Measurements from ENCODE around the gene CLDN34.

Gene CLDN34

GRCh38 chrX:10004832-10005475, 37.8 kb downstream of the CLDN34 start:
- H3K27me3 ChIP-seq: no peaks in the 10 kb centered on the region
- H3K27ac ChIP-seq: no peak overlapping the region
- peaks cover 0 to 7% (median 1%) of the 10 kb centered on the region in 4 donors for H3K4me1 ChIP-seq
- intact Hi-C loops (cut with DNase I; ENCODE audit: low total_unique reads): no loop called here
- H3K36me3 ChIP-seq: no peaks in the 10 kb centered on the region
- no peaks in the 10 kb centered on the region for H3K9me3 ChIP-seq
- TF ChIP-seq CTCF (IDR thresholded peaks at IDR 0.05): no peak
- H3K4me3 ChIP-seq: no peak overlapping the region
- DNase-seq: no peak

GRCh38 chrX:10006086-10006485, 38.9 kb downstream of the CLDN34 start:
- Histone ChIP-seq H3K4me3 (no peak overlapping the region), H3K36me3 (no peaks in the 10 kb centered on the region), H3K9me3 (no peaks in the 10 kb centered on the region), H3K27ac (no peak overlapping the region), H3K27me3 (no peaks in the 10 kb centered on the region), H3K4me1 (peaks cover 0 to 7% (median 3%) of the 10 kb centered on the region in 4 donors)
- intact Hi-C loops (cut with DNase I; ENCODE audit: low total_unique reads): no loop called here
- no peak for TF ChIP-seq CTCF (IDR thresholded peaks at IDR 0.05)
- DNase-seq: no peak

GRCh38 chrX:10006770-10007169, 39.6 kb downstream of the CLDN34 start:
- H3K27ac ChIP-seq: no peak overlapping the region
- no peaks in the 10 kb centered on the region for H3K27me3 ChIP-seq
- H3K36me3 ChIP-seq: no peaks in the 10 kb centered on the region
- TF ChIP-seq CTCF (IDR thresholded peaks at IDR 0.05): no peak
- intact Hi-C loops (cut with DNase I; ENCODE audit: low total_unique reads): no loop called here
- no peak for DNase-seq
- H3K4me3 ChIP-seq: no peak overlapping the region
- H3K4me1 ChIP-seq: peaks cover 0 to 7% (median 3%) of the 10 kb centered on the region in 4 donors
- no peaks in the 10 kb centered on the region for H3K9me3 ChIP-seq

GRCh38 chrX:10007621-10008020, 40.5 kb downstream of the CLDN34 start:
- H3K36me3 ChIP-seq: no peaks in the 10 kb centered on the region
- DNase-seq: no peak

GRCh38 chrX:10008483-10009056, 41.4 kb downstream of the CLDN34 start:
- no peaks in the 10 kb centered on the region for H3K27me3 ChIP-seq
- H3K36me3 ChIP-seq: no peaks in the 10 kb centered on the region
- TF ChIP-seq CTCF (IDR thresholded peaks at IDR 0.05): no peak
- H3K4me3 ChIP-seq: no peak overlapping the region
- H3K9me3 ChIP-seq: no peaks in the 10 kb centered on the region
- H3K4me1 ChIP-seq: peaks cover 0 to 7% (median 3%) of the 10 kb centered on the region in 4 donors
- intact Hi-C loops (cut with DNase I; ENCODE audit: low total_unique reads): no loop called here
- DNase-seq: no peak
- H3K27ac ChIP-seq: no peak overlapping the region

More at GRCh38 chrX:10007621-10008020, 40.5 kb downstream of the CLDN34 start:
- no peaks in the 10 kb centered on the region for H3K9me3 ChIP-seq
- no peak overlapping the region for H3K27ac ChIP-seq
- H3K27me3 ChIP-seq: no peaks in the 10 kb centered on the region
- TF ChIP-seq CTCF (IDR thresholded peaks at IDR 0.05): no peak
- intact Hi-C loops (cut with DNase I; ENCODE audit: low total_unique reads): no loop called here
- H3K4me1 ChIP-seq: peaks cover 0 to 7% (median 3%) of the 10 kb centered on the region in 4 donors
- H3K4me3 ChIP-seq: no peak overlapping the region

Measured in tibial artery (tissue), 4 donors.